ENCODE data around the gene HACE1. TPM values are rescaled to one million over a fixed set of nuclear protein-coding genes. Genes with fewer than 3 reads are reported as not detected.
"Not testable (repeated sequence)": the region's sequence is repeated elsewhere in the genome, so short reads cannot be mapped to it uniquely, and the experiment has no call there.

Gene HACE1
- total RNA-seq, 2 donors from 2014 or later: 11.7 to 19.3 TPM

DNA sequence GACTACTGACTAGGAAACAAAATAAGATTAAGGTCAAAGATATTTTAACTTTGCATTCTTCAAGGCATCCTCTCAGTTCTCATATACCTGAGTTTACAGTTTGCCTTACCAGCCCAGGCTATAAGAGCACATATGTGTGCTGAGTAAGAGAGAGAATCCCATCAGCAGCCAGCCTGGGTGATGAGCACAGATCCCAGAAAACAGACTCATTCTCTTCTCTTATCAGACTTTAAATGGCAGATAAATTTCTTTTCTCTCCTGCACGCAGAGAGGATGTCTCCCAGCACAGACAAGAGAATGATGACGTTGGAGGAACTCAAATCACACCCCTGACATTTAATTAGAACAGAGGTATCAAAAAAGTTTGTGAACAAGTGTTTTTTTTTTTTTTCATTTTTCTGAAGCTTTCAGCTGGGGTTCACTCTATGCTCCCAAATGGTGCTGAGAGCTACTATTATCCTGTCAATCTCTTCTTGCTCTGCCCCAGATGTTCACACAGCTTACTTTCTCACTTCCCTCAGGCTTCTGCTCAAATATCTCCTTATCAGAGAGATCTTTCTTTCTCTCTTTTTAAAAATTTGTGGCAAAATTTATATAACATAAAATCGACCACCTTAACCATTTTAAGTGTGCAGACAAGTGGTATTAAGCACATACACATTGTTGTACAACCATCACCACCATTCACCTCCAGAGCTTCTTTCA is 22.4 kb upstream of the HACE1 start:
- H3K4me1 ChIP-seq (replicated peaks): no peaks in the 10 kb centered on the region
- 50% methylated on average over 3 of the region's 3 CpGs for WGBS
- H3K27ac ChIP-seq: no peak overlapping the region
- H3K27me3 ChIP-seq (replicated peaks; ENCODE audit: insufficient read depth): no peaks in the 10 kb centered on the region
- intact Hi-C loops (cut with DNase I): no loop called here
- no peak overlapping the region for H3K4me3 ChIP-seq
- DNase-seq (ENCODE audit: low spot score): no peak
- TF ChIP-seq POLR2AphosphoS5 (IDR thresholded peaks at IDR 0.05): no peak
- TF ChIP-seq POLR2A (IDR thresholded peaks at IDR 0.05): no peak
- TF ChIP-seq, protein P1, sequence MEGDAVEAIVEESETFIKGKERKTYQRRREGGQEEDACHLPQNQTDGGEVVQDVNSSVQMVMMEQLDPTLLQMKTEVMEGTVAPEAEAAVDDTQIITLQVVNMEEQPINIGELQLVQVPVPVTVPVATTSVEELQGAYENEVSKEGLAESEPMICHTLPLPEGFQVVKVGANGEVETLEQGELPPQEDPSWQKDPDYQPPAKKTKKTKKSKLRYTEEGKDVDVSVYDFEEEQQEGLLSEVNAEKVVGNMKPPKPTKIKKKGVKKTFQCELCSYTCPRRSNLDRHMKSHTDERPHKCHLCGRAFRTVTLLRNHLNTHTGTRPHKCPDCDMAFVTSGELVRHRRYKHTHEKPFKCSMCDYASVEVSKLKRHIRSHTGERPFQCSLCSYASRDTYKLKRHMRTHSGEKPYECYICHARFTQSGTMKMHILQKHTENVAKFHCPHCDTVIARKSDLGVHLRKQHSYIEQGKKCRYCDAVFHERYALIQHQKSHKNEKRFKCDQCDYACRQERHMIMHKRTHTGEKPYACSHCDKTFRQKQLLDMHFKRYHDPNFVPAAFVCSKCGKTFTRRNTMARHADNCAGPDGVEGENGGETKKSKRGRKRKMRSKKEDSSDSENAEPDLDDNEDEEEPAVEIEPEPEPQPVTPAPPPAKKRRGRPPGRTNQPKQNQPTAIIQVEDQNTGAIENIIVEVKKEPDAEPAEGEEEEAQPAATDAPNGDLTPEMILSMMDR (IDR thresholded peaks at IDR 0.05): no peak
- no peaks in the 10 kb centered on the region for H3K9me3 ChIP-seq
- no peaks in the 10 kb centered on the region for H3K36me3 ChIP-seq

DNA sequence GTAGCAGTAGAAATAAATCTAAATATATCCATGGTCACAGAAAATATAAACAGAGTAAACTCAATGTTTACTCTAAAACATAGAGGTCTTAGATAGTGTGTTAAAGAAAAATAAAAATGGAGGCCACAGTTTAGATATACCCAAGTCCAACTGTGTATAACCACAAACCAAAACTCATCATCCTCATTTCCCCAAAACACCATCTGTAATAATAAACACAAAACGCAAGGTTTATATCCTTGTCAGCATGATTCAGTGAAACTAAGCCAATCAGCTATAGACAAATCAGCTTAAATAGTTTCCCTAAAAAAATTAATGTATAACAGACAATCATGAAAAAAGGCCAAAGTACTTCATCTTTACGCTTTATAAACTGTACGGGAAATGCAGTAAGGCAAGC is 2.7 kb upstream of the HACE1 start:
- WGBS: 78% methylated on average over 3 of the region's 3 CpGs
- TF ChIP-seq POLR2A (IDR thresholded peaks at IDR 0.05) (no peak), POLR2AphosphoS5 (IDR thresholded peaks at IDR 0.05) (no peak)
- TF ChIP-seq, protein P1 (IDR thresholded peaks at IDR 0.05): no peak
- no peak for DNase-seq (ENCODE audit: low spot score)

DNA sequence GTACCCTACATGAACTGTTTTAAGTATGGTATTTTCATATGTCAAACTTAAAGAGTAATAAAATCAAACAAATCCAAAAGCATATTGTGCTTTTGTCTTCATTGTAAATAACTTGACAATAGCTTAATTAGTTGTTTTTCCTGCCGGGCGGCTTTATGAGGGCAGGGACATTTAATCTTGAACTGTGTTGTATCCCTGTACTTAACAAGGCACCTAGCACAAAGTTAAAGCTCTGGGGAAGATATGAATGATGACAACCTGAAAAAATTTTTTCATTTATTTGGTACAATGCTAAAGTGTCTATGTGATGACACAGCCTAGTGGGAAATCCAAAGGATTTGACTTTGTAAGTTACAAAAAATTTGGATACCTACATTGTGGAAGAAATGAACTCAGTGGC is 502 bp upstream of the HACE1 start:
- H3K27me3 ChIP-seq (replicated peaks; ENCODE audit: insufficient read depth): no peaks in the 10 kb centered on the region
- no peak for TF ChIP-seq POLR2A (IDR thresholded peaks at IDR 0.05)
- TF ChIP-seq, protein P1 (IDR thresholded peaks at IDR 0.05): no peak
- no peaks in the 10 kb centered on the region for H3K4me1 ChIP-seq (replicated peaks)
- H3K27ac ChIP-seq: peak overlapping the region; percentile 69 to 78
- peak; percentile 12 for DNase-seq (ENCODE audit: low spot score)
- H3K9me3 ChIP-seq: no peaks in the 10 kb centered on the region
- peak overlapping the region; percentile 69 to 96 for H3K4me3 ChIP-seq
- intact Hi-C loops (cut with DNase I): no loop called here
- WGBS: 32% methylated on average over 2 of the region's 2 CpGs
- no peaks in the 10 kb centered on the region for H3K36me3 ChIP-seq

More for the DNA sequence above, 2.7 kb upstream of the HACE1 start:
- no peaks in the 10 kb centered on the region for H3K9me3 ChIP-seq
- H3K27ac ChIP-seq: no peak overlapping the region
- H3K4me1 ChIP-seq (replicated peaks): no peaks in the 10 kb centered on the region
- no peaks in the 10 kb centered on the region for H3K27me3 ChIP-seq (replicated peaks; ENCODE audit: insufficient read depth)
- H3K4me3 ChIP-seq: no peak overlapping the region
- no peaks in the 10 kb centered on the region for H3K36me3 ChIP-seq
- intact Hi-C loops (cut with DNase I): no loop called here

DNA sequence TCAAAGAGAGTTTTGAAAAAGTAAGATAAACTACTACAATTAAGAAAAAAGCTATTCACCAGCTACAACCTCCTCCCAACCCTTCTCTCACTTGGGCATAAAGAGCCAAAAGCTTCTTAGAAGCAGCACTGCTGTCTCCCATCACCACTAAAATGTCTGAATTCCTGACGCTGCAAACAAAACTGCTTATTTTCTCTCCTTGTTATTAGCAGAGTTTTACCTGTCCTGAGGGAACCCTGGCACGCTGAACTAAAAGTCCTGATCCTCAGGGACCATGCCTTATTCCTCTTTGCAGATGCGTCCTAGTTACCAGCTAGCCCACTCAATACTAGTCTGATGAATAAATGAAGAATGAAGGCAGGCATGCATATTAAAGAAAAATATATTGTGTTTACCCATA is 1.1 kb downstream of the HACE1 start:
- no peaks in the 10 kb centered on the region for H3K9me3 ChIP-seq
- DNase-seq (ENCODE audit: low spot score): no peak
- H3K4me1 ChIP-seq (replicated peaks): no peaks in the 10 kb centered on the region
- TF ChIP-seq POLR2AphosphoS5 (IDR thresholded peaks at IDR 0.05) (no peak), POLR2A (IDR thresholded peaks at IDR 0.05) (no peak)
- TF ChIP-seq, protein P1 (IDR thresholded peaks at IDR 0.05): no peak
- H3K27me3 ChIP-seq (replicated peaks; ENCODE audit: insufficient read depth): no peaks in the 10 kb centered on the region
- no peak overlapping the region for H3K27ac ChIP-seq
- peak overlapping the region; percentile 69 to 96 for H3K4me3 ChIP-seq
- no peaks in the 10 kb centered on the region for H3K36me3 ChIP-seq
- 12% methylated on average over 3 of the region's 3 CpGs for WGBS
- intact Hi-C loops (cut with DNase I): no loop called here

DNA sequence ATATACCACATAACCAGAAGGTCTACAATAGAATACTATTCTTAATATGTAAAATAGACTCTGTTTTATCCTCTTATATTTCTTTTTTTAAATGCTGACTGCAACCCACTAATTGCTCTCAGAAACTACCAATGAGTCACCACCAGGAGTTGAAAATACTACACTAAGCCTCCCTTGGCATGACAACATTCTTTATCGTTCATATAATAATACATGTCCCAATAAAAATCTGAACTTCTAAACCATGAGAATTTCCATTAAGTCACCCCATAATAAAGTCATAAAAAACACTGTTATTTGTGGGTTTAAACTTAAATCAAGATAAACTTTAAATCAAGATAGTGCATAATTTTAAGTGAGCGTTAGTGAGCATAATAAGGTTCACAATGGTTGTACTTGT is 4.2 kb downstream of the HACE1 start:
- H3K4me3 ChIP-seq: no peak overlapping the region
- TF ChIP-seq, protein P1 (IDR thresholded peaks at IDR 0.05): no peak
- TF ChIP-seq POLR2A (IDR thresholded peaks at IDR 0.05) (no peak), POLR2AphosphoS5 (IDR thresholded peaks at IDR 0.05) (no peak)
- H3K27ac ChIP-seq: no peak overlapping the region
- no peak for DNase-seq (ENCODE audit: low spot score)
- intact Hi-C loops (cut with DNase I): no loop called here
- 49% methylated on average over 2 of the region's 2 CpGs for WGBS
- H3K9me3 ChIP-seq: no peaks in the 10 kb centered on the region
- H3K36me3 ChIP-seq: no peaks in the 10 kb centered on the region
- no peaks in the 10 kb centered on the region for H3K27me3 ChIP-seq (replicated peaks; ENCODE audit: insufficient read depth)
- no peaks in the 10 kb centered on the region for H3K4me1 ChIP-seq (replicated peaks)

DNA sequence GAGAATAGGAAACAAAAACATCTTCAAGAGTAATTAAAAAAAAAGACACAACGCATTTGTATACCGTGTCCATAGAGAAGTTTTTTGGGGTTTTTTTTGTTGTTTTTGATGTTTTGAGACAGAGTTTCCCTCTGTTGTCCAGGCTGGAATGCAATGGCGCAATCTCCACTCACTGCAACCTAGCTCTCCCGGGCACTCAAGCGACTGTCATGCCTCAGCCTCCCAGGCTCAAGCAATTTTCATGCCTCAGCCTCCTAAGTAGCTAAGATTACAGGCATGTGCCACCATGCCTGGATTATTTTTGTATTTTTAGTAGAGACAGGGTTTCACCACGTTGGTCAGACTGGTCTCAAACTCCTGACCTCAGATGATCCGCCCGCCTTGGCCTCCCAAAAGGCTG is 12.0 kb downstream of the HACE1 start:
- H3K4me1 ChIP-seq (replicated peaks); DNase-seq (ENCODE audit: low spot score); intact Hi-C loops (cut with DNase I); H3K36me3 ChIP-seq; H3K27me3 ChIP-seq (replicated peaks; ENCODE audit: insufficient read depth); H3K4me3 ChIP-seq; H3K27ac ChIP-seq; H3K9me3 ChIP-seq: not testable (repeated sequence)
- WGBS: 93% methylated on average over 8 of the region's 8 CpGs

Measured in prostate gland (tissue), 2 donors.